PC-9 (cell line): ENCODE results near the gene PRKCI. TPM values are rescaled to one million over a fixed set of nuclear protein-coding genes. Genes with fewer than 3 reads are reported as not detected.

ENCODE experiments used
- BruUV-seq: library from RNA; stranded (reverse); fragments of 400-500 nt; replicated peaks from 2 replicates; lab custom pipeline; 2021; lab: Mats Ljungman, UMichigan
- CTCF ChIA-PET: fragments of 300-600 bp; sonication (Branson Sonifier 250); formaldehyde crosslinking; loops from one replicate; lab custom pipeline; 2022; ENCODE audit warnings: antibody characterized with exemption; lab: Charles Lee
- POLR2A ChIA-PET: fragments of 300-600 bp; sonication (Branson Sonifier 250); formaldehyde crosslinking; loops from one replicate; lab custom pipeline; 2022; ENCODE audit warnings: antibody characterized with exemption; ENCODE audit not compliant: unreplicated experiment; lab: Charles Lee
- DNase-seq, 2 experiments: peaks; one replicate each; pipeline versions ENCODE4 v3.0.0 to v3.0.0-alpha.2; 2015 to 2022; ENCODE audit warnings: mixed read lengths in 1 of 2
- H2AFZ ChIP-seq: fragments of 200-600 bp; sonication (generic); 2 replicates; pipeline ENCODE4 v1.8.1; 2017; ENCODE audit warnings: antibody characterized with exemption
- H3F3A ChIP-seq: fragments of 200-600 bp; sonication (generic); 2 replicates; pipeline ENCODE4 v1.8.1; 2017; ENCODE audit warnings: antibody characterized with exemption, mild to moderate bottlenecking, low read depth; ENCODE audit not compliant: insufficient read depth
- H3K27ac ChIP-seq: fragments of 200-600 bp; sonication (generic); 2 replicates; pipeline ENCODE4 v1.6.1; 2016; ENCODE audit warnings: mixed run types
- H3K27me3 ChIP-seq: fragments of 200-600 bp; sonication (generic); 2 replicates; pipeline ENCODE4 v1.6.1; 2016; ENCODE audit warnings: low read depth, mixed run types; ENCODE audit not compliant: insufficient read depth
- H3K36me3 ChIP-seq: fragments of 200-600 bp; sonication (generic); 2 replicates; pipeline ENCODE4 v1.6.1; 2016; ENCODE audit warnings: low read depth, mixed run types
- H3K4me1 ChIP-seq: fragments of 200-600 bp; sonication (generic); replicated peaks from 2 replicates; pipeline ENCODE4 v1.6.1; 2016; ENCODE audit warnings: mixed run types; ENCODE audit not compliant: insufficient read depth
- H3K4me2 ChIP-seq: fragments of 200-600 bp; sonication (generic); 2 replicates; pipeline ENCODE4 v1.6.1; 2017; ENCODE audit warnings: mixed run types
- H3K4me3 ChIP-seq: fragments of 200-600 bp; sonication (generic); 2 replicates; pipeline ENCODE4 v1.6.1; 2016; ENCODE audit warnings: mixed run types
- H3K79me2 ChIP-seq: fragments of 200-600 bp; sonication (generic); 2 replicates; pipeline ENCODE4 v1.6.1; 2017; ENCODE audit warnings: low read depth, mixed run types
- H3K9me2 ChIP-seq: fragments of 200-600 bp; sonication (generic); 2 replicates; pipeline ENCODE4 v1.8.1; 2017; ENCODE audit warnings: mild to moderate bottlenecking; ENCODE audit not compliant: insufficient read depth
- H3K9me3 ChIP-seq: fragments of 200-600 bp; sonication (generic); 2 replicates; pipeline ENCODE4 v1.8.1; 2016; ENCODE audit warnings: low read depth; ENCODE audit not compliant: insufficient read depth
- H4K20me1 ChIP-seq: fragments of 200-600 bp; sonication (generic); 2 replicates; pipeline ENCODE4 v1.8.1; 2017; ENCODE audit not compliant: insufficient read depth
- CTCF ChIP-seq: fragments of 200-600 bp; sonication (generic); conservative IDR thresholded peaks from 2 replicates; pipeline ENCODE4 v1.6.1; 2017; ENCODE audit warnings: mixed run types, antibody characterized with exemption, mild to moderate bottlenecking, moderate library complexity
- EZH2 ChIP-seq: fragments of 200-600 bp; sonication (generic); IDR thresholded peaks from 2 replicates; pipeline ENCODE4 v1.8.0; 2017; ENCODE audit warnings: antibody characterized with exemption, low read depth
- intact Hi-C: fragments of 100-400 bp; cut with micrococcal nuclease; formaldehyde crosslinking; loops from one replicate; pipeline ENCODE4 v1.10.0; 2022; ENCODE audit not compliant: unreplicated experiment
- total RNA-seq: library from RNA; stranded (reverse); gene quantifications from 2 replicates; pipeline ENCODE4 v1.2.3, GENCODE V29; 2021

Gene PRKCI
- total RNA-seq, 1 experiment from 2014 or later = 104 TPM

GRCh38 chr3:170247875-170248274 is 25.7 kb downstream of the PRKCI start:
- BruUV-seq = no TSS peak
- Histone ChIP-seq H3K79me2 (peaks cover 35% of the 10 kb centered on the region), H3K4me2 (no peak overlapping the region), H3K9me2 (no peaks in the 10 kb centered on the region), H3K27ac (no peak overlapping the region), H3K27me3 (no peaks in the 10 kb centered on the region), H4K20me1 (no peaks in the 10 kb centered on the region), H3F3A (peaks cover 18% of the 10 kb centered on the region), H3K4me3 (no peak overlapping the region), H3K9me3 (no peaks in the 10 kb centered on the region), H3K36me3 (peaks cover 15% of the 10 kb centered on the region; the same call in 1 of the 2 replicates), H2AFZ (no peak overlapping the region), H3K4me1 (peaks cover 22% of the 10 kb centered on the region)
- CTCF ChIA-PET = no interaction called here
- POLR2A ChIA-PET = no interaction called here
- DNase-seq = no peak
- intact Hi-C loops = no loop called here
- TF ChIP-seq EZH2 = no peak
- no peak for TF ChIP-seq CTCF

- Histone ChIP-seq H3K4me3 (no peak overlapping the region), H3K79me2 (peaks cover 53% of the 10 kb centered on the region)
- no TSS peak for BruUV-seq
These were observed 34.4 kb downstream of the PRKCI start for GRCh38 chr3:170256597-170256996.

GRCh38 chr3:170257145-170257544 is 34.9 kb downstream of the PRKCI start:
- TF ChIP-seq CTCF (no peak), EZH2 (no peak)
- H3K27me3 ChIP-seq = no peaks in the 10 kb centered on the region
- H3K4me3 ChIP-seq = no peak overlapping the region
- no peaks in the 10 kb centered on the region for H3K9me2 ChIP-seq
- peaks cover 25% of the 10 kb centered on the region for H3K4me1 ChIP-seq
- no peak overlapping the region for H2AFZ ChIP-seq
- ChIA-PET CTCF (no interaction called here), POLR2A (no interaction called here)
- no TSS peak for BruUV-seq
- H3F3A ChIP-seq = peaks cover 32% of the 10 kb centered on the region
- DNase-seq = no peak
- intact Hi-C loops = loop anchor here (2.0 kb wide), 1 partner anchor 68 kb away; no protein-coding TSS in a partner anchor
- H3K79me2 ChIP-seq = peaks cover 47% of the 10 kb centered on the region
- H3K9me3 ChIP-seq = 0 out of 2 replicates have a peak, but pooled peaks cover 13% of the 10 kb centered on the region
- H3K4me2 ChIP-seq = no peak overlapping the region
- H3K36me3 ChIP-seq = peaks cover 11% of the 10 kb centered on the region
- no peak overlapping the region for H3K27ac ChIP-seq
- no peaks in the 10 kb centered on the region; the same call in 1 of the 2 replicates for H4K20me1 ChIP-seq

More at GRCh38 chr3:170256597-170256996, 34.4 kb downstream of the PRKCI start:
- Histone ChIP-seq H2AFZ (no peak overlapping the region), H3K27ac (no peak overlapping the region), H3K36me3 (peaks cover 11% of the 10 kb centered on the region), H4K20me1 (no peaks in the 10 kb centered on the region; the same call in 1 of the 2 replicates), H3K9me2 (no peaks in the 10 kb centered on the region), H3K4me1 (peaks cover 25% of the 10 kb centered on the region), H3K27me3 (no peaks in the 10 kb centered on the region), H3F3A (peaks cover 32% of the 10 kb centered on the region), H3K9me3 (0 out of 2 replicates have a peak, but pooled peaks cover 13% of the 10 kb centered on the region), H3K4me2 (no peak overlapping the region)
- intact Hi-C loops = loop anchor here (2.0 kb wide), 1 partner anchor 68 kb away; no protein-coding TSS in a partner anchor
- ChIA-PET POLR2A (no interaction called here), CTCF (no interaction called here)
- DNase-seq = no peak
- no peak for TF ChIP-seq CTCF
- TF ChIP-seq EZH2 = no peak
